Kidney (tissue), 14 donors: ENCODE results near the gene CHMP6. TPM values are rescaled to one million over a fixed set of nuclear protein-coding genes. Genes with fewer than 3 reads are reported as not detected.
A peak's percentile ranks its signal among the peaks of the same experiment; 100 is the strongest.

Experiments
- DNase-seq, 5 donors: peaks; one replicate each; pipeline ENCODE4 v3.0.0-alpha.2; 2013 to 2020
- FAIRE-seq: peaks from 2 replicates; lab custom pipeline; 2012; peaks lifted over from hg19 to GRCh38; lab: Jason Lieb, UNC
- H3K27ac ChIP-seq, 2 donors: one replicate each; pipeline ENCODE4 v1.7.0; 2013; ENCODE audit warnings: low read depth in 2 of 2, low read length in 2 of 2, inconsistent platforms in 1 of 2
- H3K27me3 ChIP-seq: one replicate; pipeline ENCODE4 v1.7.1; 2013; ENCODE audit warnings: low read length, inconsistent platforms; ENCODE audit not compliant: control insufficient read depth, insufficient read depth
- H3K36me3 ChIP-seq, 3 donors: one replicate each; pipeline versions ENCODE4 v1.7.0 to v1.7.1; 2013; ENCODE audit warnings: low read length in 3 of 3, control low read depth in 1 of 3, inconsistent platforms in 1 of 3; ENCODE audit not compliant: insufficient read depth in 3 of 3, control insufficient read depth in 2 of 3
- H3K4me1 ChIP-seq, 3 donors: one replicate each; pipeline versions ENCODE4 v1.7.0 to v1.7.1; 2013; ENCODE audit warnings: low read length in 3 of 3, inconsistent platforms in 1 of 3, low read depth in 1 of 3; ENCODE audit not compliant: control insufficient read depth in 2 of 3, insufficient read depth in 2 of 3
- H3K4me3 ChIP-seq, 3 donors: one replicate each; pipeline versions ENCODE4 v1.7.0 to v1.8.1; 2013; ENCODE audit warnings: low read length in 3 of 3, control low read depth in 1 of 3, inconsistent platforms in 1 of 3
- H3K9ac ChIP-seq, 3 donors: one replicate each; pipeline versions ENCODE4 v1.7.0 to v1.7.1; 2013; ENCODE audit warnings: low read length in 3 of 3, control low read depth in 1 of 3, inconsistent platforms in 1 of 3
- H3K9me3 ChIP-seq, 3 donors: one replicate each; pipeline versions ENCODE4 v1.7.0 to v1.7.1; 2013; ENCODE audit warnings: low read length in 3 of 3, control low read depth in 1 of 3, inconsistent platforms in 1 of 3; ENCODE audit not compliant: control insufficient read depth in 2 of 3, insufficient read depth in 1 of 3
- CTCF ChIP-seq: IDR thresholded peaks from 3 replicates; pipeline ENCODE4 v1.5.1; 2012; ENCODE audit warnings: mild to moderate bottlenecking, moderate library complexity, borderline replicate concordance; ENCODE audit not compliant: insufficient read depth; ENCODE audit errors: extremely low read depth
- intact Hi-C: fragments of 100-400 bp; cut with DNase I; formaldehyde crosslinking; loops from one replicate; pipeline ENCODE4 v1.11.1; 2022
- polyA plus RNA-seq: library from polyadenylated mRNA; stranded (reverse); fragments of 350-450 nt; fragmentation: Illumina TruSeq; extraction: RNeasy Lipid Tissue Mini Kit (QIAGEN cat#74804); gene quantifications from one replicate; pipeline ENCODE4 v1.2.3, GENCODE V29; 2014; ENCODE audit warnings: low read depth, low replicate concordance; ENCODE audit not compliant: insufficient read depth
- total RNA-seq: library from RNA; stranded (reverse); fragmentation: NEBNext Ultra II Directional; extraction: Animal tissue kit (Norgen Biotek cat#: 25700); gene quantifications from one replicate; pipeline ENCODE4 v1.2.1, GENCODE V29; 2021
- donor health status: control.
- donor health status: control.
- donor health status: control.
- donor health status: control.
- donor health status: control.
- donor health status: DM: yes; HTN: yes; CAD: no.
- donor health status: Normal renal cell carcinoma (clear cell type).

Gene CHMP6
- total and polyA plus RNA-seq, 2 donors from 2014 or later = 28.0 to 34.1 TPM

DNA sequence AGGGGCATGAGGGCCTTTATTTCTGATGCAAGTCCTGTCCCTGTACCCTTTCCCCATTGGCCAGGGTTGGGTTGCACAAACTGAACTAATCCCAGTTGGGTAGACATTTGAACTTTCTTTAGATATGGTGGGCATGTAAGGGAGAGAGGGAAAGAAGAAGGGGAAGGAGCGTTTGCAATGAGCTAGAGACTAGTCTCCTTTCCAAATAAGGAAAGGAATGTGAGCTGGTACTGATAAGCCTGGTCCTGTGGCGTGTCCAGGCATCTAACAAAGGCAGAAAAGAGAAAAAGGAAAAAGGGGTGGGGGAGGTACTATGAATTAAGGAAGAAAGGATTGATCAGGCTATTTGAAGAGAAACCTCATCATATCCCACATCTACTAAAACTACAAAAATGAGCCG is 20.3 kb downstream of the CHMP6 start:
- DNase-seq (no peak), FAIRE-seq (no peak)
- no peaks in the 10 kb centered on the region for H3K36me3 ChIP-seq
- H3K9ac ChIP-seq = no peak overlapping the region
- no peak for TF ChIP-seq CTCF
- H3K27ac ChIP-seq = no peak overlapping the region
- H3K4me3 ChIP-seq = no peak overlapping the region
- H3K4me1 ChIP-seq = no peaks in the 10 kb centered on the region
- intact Hi-C loops = no loop called here
- H3K27me3 ChIP-seq = no peaks in the 10 kb centered on the region
- peaks cover 0 to 5% (median 0%) of the 10 kb centered on the region in 3 donors for H3K9me3 ChIP-seq

DNA sequence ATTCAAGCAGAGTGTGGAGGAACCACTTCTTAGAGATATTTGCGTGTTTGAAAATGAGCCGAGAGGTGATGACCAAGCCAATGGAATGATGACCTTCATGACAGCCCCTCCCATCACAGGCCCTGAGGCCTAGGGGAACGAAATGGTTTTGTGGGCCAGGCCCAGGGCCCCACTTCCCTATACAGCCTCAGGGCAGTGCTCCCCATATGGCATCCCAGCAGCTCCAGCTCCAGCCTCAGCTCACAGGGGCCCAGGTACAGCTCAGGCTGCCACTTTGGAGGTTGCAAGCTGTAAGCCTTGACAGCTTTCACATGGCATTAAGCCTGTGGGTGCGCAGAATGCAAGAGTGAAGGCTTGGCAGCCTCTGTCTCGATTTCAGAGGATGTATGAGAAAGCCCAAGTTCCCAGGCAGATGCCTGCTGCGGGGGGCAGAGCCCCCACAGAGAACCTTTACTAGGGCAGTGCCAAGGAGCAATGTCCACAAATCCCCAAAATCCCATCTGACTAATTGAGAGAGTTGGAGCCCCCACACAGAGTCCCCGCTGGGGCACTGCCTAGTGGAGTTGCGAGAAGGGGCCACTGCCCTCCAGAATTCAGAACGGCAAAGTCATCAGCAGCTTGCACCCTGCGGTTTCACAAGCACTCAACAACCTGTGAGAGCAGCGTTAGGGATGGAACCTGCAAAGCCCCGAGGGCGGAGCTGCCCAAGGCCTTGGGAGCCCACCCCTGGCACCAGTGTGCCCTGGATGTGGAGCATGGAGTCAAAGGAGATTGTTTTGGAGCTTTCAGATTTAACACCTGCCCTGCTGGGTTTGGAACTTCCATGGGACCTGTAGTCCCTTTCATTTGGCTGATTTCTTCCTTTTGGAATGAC is 21.2 kb downstream of the CHMP6 start:
- no peaks in the 10 kb centered on the region for H3K27me3 ChIP-seq
- H3K4me3 ChIP-seq = no peak overlapping the region
- FAIRE-seq (no peak), DNase-seq (peak in 1 of 5 donors; percentile 46)
- intact Hi-C loops = no loop called here
- H3K27ac ChIP-seq = no peak overlapping the region
- TF ChIP-seq CTCF = no peak
- H3K36me3 ChIP-seq = no peaks in the 10 kb centered on the region
- peaks cover 0 to 5% (median 0%) of the 10 kb centered on the region in 3 donors for H3K9me3 ChIP-seq
- no peak overlapping the region for H3K9ac ChIP-seq
- H3K4me1 ChIP-seq = peaks cover 0 to under 1% (median 0%) of the 10 kb centered on the region in 3 donors

GRCh38 chr17:81013642-81014041 is 22.0 kb downstream of the CHMP6 start:
- peaks cover 0 to 5% (median 0%) of the 10 kb centered on the region in 3 donors for H3K9me3 ChIP-seq
- FAIRE-seq = no peak

More at GRCh38 chr17:81013642-81014041, 22.0 kb downstream of the CHMP6 start:
- H3K27ac ChIP-seq = no peak overlapping the region
- DNase-seq = no peak
- no peaks in the 10 kb centered on the region for H3K36me3 ChIP-seq
- no peak for TF ChIP-seq CTCF
- H3K4me1 ChIP-seq = peaks cover 0 to 8% (median 0%) of the 10 kb centered on the region in 3 donors
- intact Hi-C loops = no loop called here
- H3K27me3 ChIP-seq = no peaks in the 10 kb centered on the region
- H3K4me3 ChIP-seq = no peak overlapping the region
- no peak overlapping the region for H3K9ac ChIP-seq
